ENCODE results near the gene ARL2BP.

The ARL2BP gene

GRCh38 chr16:57282510-57283213 lies 37.6 kb downstream of the ARL2BP start:
- DNase-seq (ENCODE audit: low read depth in 2 of 2, low spot score in 1 of 2) = no peak

GRCh38 chr16:57283214-57283958 lies 38.3 kb downstream of the ARL2BP start:
- DNase-seq (ENCODE audit: low read depth in 2 of 2, low spot score in 1 of 2) = no peak

GRCh38 chr16:57283959-57284208 lies 38.8 kb downstream of the ARL2BP start:
- DNase-seq (ENCODE audit: low read depth in 2 of 2, low spot score in 1 of 2) = no peak

- no peak for DNase-seq (ENCODE audit: low read depth in 2 of 2, low spot score in 1 of 2)
Observed at GRCh38 chr16:57284209-57284951, 39.3 kb downstream of the ARL2BP start, which contains the start of gene PLLP. Gene PLLP, minus strand, starts transcription at chr16:57284672. Its CDS starts 132 bp downstream, at chr16:57284540.

- no peak for DNase-seq (ENCODE audit: low read depth in 2 of 2, low spot score in 1 of 2)
Observed at GRCh38 chr16:57284952-57285363, 39.9 kb downstream of the ARL2BP start.

GRCh38 chr16:57285379-57285778 lies 40.3 kb downstream of the ARL2BP start:
- DNase-seq (ENCODE audit: low read depth in 2 of 2, low spot score in 1 of 2) = no peak

- DNase-seq (ENCODE audit: low read depth in 2 of 2, low spot score in 1 of 2) = no peak
Observed at GRCh38 chr16:57289391-57290257, 44.6 kb downstream of the ARL2BP start.

- no peak for DNase-seq (ENCODE audit: low read depth in 2 of 2, low spot score in 1 of 2)
Observed at GRCh38 chr16:57297856-57298255, 52.8 kb downstream of the ARL2BP start.

GRCh38 chr16:57299009-57299718 lies 54.1 kb downstream of the ARL2BP start:
- DNase-seq (ENCODE audit: low read depth in 2 of 2, low spot score in 1 of 2) = no peak

GRCh38 chr16:57299719-57300386 lies 54.8 kb downstream of the ARL2BP start:
- peak; percentile 44 to 65 for DNase-seq (ENCODE audit: low read depth in 2 of 2, low spot score in 1 of 2)

GRCh38 chr16:57300387-57301125 lies 55.5 kb downstream of the ARL2BP start:
- DNase-seq (ENCODE audit: low read depth in 2 of 2, low spot score in 1 of 2) = peak; percentile 98 to 99

GRCh38 chr16:57301126-57301817 lies 56.2 kb downstream of the ARL2BP start:
- no peak for DNase-seq (ENCODE audit: low read depth in 2 of 2, low spot score in 1 of 2)
